IPS DF 19.7 (cell line): Measurements from ENCODE around the gene YOD1.

Source experiments
- DNase-seq: peaks from one replicate; pipeline ENCODE4 v3.0.0-alpha.2; 2013; ENCODE audit warnings: low read depth, low spot score

YOD1 gene

GRCh38 chr1:207026104-207026534 lies 24.9 kb downstream of the YOD1 start:
- DNase-seq, result no peak

GRCh38 chr1:207025146-207025880 lies 25.7 kb downstream of the YOD1 start:
- no peak for DNase-seq

GRCh38 chr1:207024202-207025145 lies 26.5 kb downstream of the YOD1 start:
- no peak for DNase-seq

GRCh38 chr1:207022996-207023679 lies 27.9 kb downstream of the YOD1 start:
- DNase-seq, result no peak

- DNase-seq, result no peak
Observed at GRCh38 chr1:207021876-207022596, 29.0 kb downstream of the YOD1 start.

- no peak for DNase-seq
Observed at GRCh38 chr1:207021139-207021861, 29.7 kb downstream of the YOD1 start.

GRCh38 chr1:207020709-207021107 lies 30.3 kb downstream of the YOD1 start:
- DNase-seq, result no peak

GRCh38 chr1:207020065-207020708 lies 30.8 kb downstream of the YOD1 start:
- no peak for DNase-seq

- DNase-seq, result no peak
Observed at GRCh38 chr1:207019661-207020060, 31.3 kb downstream of the YOD1 start.

GRCh38 chr1:207019161-207019560 lies 31.8 kb downstream of the YOD1 start:
- DNase-seq, result no peak

- no peak for DNase-seq
Observed at GRCh38 chr1:207018707-207019106, 32.3 kb downstream of the YOD1 start.

- DNase-seq, result no peak
Observed at GRCh38 chr1:207017615-207018559, 33.1 kb downstream of the YOD1 start.

GRCh38 chr1:207015791-207016190 lies 35.2 kb downstream of the YOD1 start:
- DNase-seq, result no peak

- DNase-seq, result no peak
Observed at GRCh38 chr1:207014728-207015127, 36.3 kb downstream of the YOD1 start.

- no peak for DNase-seq
Observed at GRCh38 chr1:207013321-207014085, 37.5 kb downstream of the YOD1 start.

GRCh38 chr1:207010726-207011125 lies 40.3 kb downstream of the YOD1 start:
- no peak for DNase-seq

GRCh38 chr1:207009945-207010344 lies 41.1 kb downstream of the YOD1 start:
- no peak for DNase-seq

- DNase-seq, result no peak
Observed at GRCh38 chr1:207009182-207009850, 41.7 kb downstream of the YOD1 start.
